ENCODE results near the gene SHISA6.

DNA sequence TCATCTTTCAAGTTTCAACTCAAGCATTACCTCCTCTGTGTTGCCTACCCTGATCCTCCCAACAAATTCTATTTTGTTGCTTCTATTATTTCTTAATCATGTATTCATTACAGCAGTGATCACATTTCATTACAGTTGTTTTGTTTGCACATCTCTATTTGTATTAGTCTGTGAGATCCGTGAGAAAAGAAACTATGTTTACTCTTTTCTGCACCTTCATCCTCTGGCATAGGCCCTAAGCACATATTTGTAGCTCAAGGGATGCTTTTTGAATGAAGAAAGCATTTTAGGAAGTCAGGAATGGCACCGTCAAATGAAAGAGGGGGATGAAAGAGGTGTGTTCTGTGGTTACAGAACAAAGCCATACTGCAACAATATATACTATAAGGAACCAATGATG is 110.5 kb downstream of the SHISA6 start:
- no peak for TF ChIP-seq CTCF (optimal IDR thresholded peaks at IDR 0.05 in 1 of 3, IDR thresholded peaks at IDR 0.05 in 1 of 3, conservative IDR thresholded peaks at IDR 0.05 in 1 of 3; ENCODE audit: extremely low read depth in 1 of 3, insufficient read depth in 2 of 3, low read length in 3 of 3)
- no peak for TF ChIP-seq EZH2 (IDR thresholded peaks at IDR 0.05; ENCODE audit: low read length)
